ENCODE data around the gene PTPRD.
"Not testable (repeated sequence)": the region's sequence is repeated elsewhere in the genome, so short reads cannot be mapped to it uniquely, and the experiment has no call there.

Gene PTPRD

GRCh38 chr9:9117866-9118265 lies 1494.9 kb downstream of the PTPRD start:
- TF ChIP-seq, protein P1, sequence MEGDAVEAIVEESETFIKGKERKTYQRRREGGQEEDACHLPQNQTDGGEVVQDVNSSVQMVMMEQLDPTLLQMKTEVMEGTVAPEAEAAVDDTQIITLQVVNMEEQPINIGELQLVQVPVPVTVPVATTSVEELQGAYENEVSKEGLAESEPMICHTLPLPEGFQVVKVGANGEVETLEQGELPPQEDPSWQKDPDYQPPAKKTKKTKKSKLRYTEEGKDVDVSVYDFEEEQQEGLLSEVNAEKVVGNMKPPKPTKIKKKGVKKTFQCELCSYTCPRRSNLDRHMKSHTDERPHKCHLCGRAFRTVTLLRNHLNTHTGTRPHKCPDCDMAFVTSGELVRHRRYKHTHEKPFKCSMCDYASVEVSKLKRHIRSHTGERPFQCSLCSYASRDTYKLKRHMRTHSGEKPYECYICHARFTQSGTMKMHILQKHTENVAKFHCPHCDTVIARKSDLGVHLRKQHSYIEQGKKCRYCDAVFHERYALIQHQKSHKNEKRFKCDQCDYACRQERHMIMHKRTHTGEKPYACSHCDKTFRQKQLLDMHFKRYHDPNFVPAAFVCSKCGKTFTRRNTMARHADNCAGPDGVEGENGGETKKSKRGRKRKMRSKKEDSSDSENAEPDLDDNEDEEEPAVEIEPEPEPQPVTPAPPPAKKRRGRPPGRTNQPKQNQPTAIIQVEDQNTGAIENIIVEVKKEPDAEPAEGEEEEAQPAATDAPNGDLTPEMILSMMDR (IDR thresholded peaks at IDR 0.05; ENCODE audit: insufficient read depth, low read depth, low read length, missing control alignments) = no peak
- no peak for DNase-seq (ENCODE audit: low read depth)
- no peak overlapping the region for H3K4me3 ChIP-seq (ENCODE audit: low read depth, low read length)

- TF ChIP-seq, protein P1 (IDR thresholded peaks at IDR 0.05; ENCODE audit: insufficient read depth, low read depth, low read length, missing control alignments) = no peak
- H3K4me3 ChIP-seq (ENCODE audit: low read depth, low read length) = no peak overlapping the region
- DNase-seq (ENCODE audit: low read depth) = no peak
These were observed 1500.6 kb downstream of the PTPRD start for GRCh38 chr9:9112001-9112720.

DNA sequence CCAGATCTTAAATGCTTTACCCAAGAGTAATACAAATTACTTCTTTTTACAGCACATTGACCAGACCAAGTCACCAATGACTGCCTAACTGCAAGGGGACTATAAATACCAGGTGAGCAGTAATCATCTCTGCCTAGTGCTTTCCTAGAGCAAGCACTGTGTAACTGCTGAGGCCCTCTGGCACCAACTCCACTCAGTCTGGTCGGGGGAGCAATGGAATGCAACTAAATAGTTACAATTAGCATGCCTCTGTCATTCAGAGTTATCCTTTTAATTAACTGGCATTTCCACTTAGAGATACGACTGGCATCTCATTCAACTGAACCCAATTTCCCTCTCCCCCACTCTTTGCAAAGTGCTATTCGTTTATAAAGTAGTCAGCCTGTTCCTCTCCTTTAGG lies 1504.2 kb downstream of the PTPRD start:
- DNase-seq (ENCODE audit: low read depth) = no peak
- TF ChIP-seq, protein P1 (IDR thresholded peaks at IDR 0.05; ENCODE audit: insufficient read depth, low read depth, low read length, missing control alignments) = no peak
- no peak overlapping the region for H3K4me3 ChIP-seq (ENCODE audit: low read depth, low read length)

DNA sequence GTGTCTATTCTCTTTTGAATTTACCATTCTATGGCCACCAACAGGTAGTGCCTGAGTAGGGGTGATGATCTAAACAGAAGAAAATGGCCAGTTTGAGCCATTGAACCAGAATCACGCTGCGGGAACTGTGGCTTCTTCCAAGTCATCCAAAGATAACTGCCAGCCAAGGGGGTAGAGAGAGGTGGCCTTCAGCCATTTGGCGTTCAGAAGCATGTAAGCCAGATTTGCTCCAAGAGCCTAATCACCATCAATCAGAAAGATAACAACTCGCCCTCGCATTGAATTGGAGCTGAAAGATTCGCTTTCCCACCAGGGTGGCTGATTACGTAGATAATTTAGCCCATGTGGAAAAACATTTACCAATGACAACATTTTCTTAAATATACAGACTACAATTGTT lies 1510.5 kb downstream of the PTPRD start:
- no peak overlapping the region for H3K4me3 ChIP-seq (ENCODE audit: low read depth, low read length)
- no peak for DNase-seq (ENCODE audit: low read depth)
- TF ChIP-seq, protein P1 (IDR thresholded peaks at IDR 0.05; ENCODE audit: insufficient read depth, low read depth, low read length, missing control alignments) = no peak

- no peak for DNase-seq (ENCODE audit: low read depth)
- TF ChIP-seq, protein P1 (IDR thresholded peaks at IDR 0.05; ENCODE audit: insufficient read depth, low read depth, low read length, missing control alignments) = no peak
- no peak overlapping the region for H3K4me3 ChIP-seq (ENCODE audit: low read depth, low read length)
These were observed 1512.7 kb downstream of the PTPRD start for GRCh38 chr9:9100070-9100469.

GRCh38 chr9:9099646-9100045 lies 1513.2 kb downstream of the PTPRD start:
- TF ChIP-seq, protein P1 (IDR thresholded peaks at IDR 0.05; ENCODE audit: insufficient read depth, low read depth, low read length, missing control alignments) = no peak
- no peak for DNase-seq (ENCODE audit: low read depth)
- H3K4me3 ChIP-seq (ENCODE audit: low read depth, low read length) = no peak overlapping the region

GRCh38 chr9:9097254-9097653 lies 1515.5 kb downstream of the PTPRD start:
- DNase-seq (ENCODE audit: low read depth); H3K4me3 ChIP-seq (ENCODE audit: low read depth, low read length): not testable (repeated sequence)
